Fibroblast of pulmonary artery (primary cell): ENCODE results near the gene PTGES2.

Source experiments
- DNase-seq: peaks from one replicate; pipeline ENCODE4 v3.0.0-alpha.2; 2010; ENCODE audit warnings: low read depth
- H3K4me3 ChIP-seq: replicated peaks from 2 replicates; pipeline ENCODE4 v1.5.1; 2011; ENCODE audit warnings: low read depth, mild to moderate bottlenecking, control low read depth, low read length, moderate library complexity
- CTCF ChIP-seq: IDR thresholded peaks from 2 replicates; pipeline ENCODE4 v1.5.1; 2011; ENCODE audit warnings: mild to moderate bottlenecking, control low read depth, low read length, inconsistent platforms; ENCODE audit errors: missing control alignments

PTGES2 gene

GRCh38 chr9:128089299-128089698, 38.2 kb downstream of the PTGES2 start:
- no peak for TF ChIP-seq CTCF
- no peak for DNase-seq
- H3K4me3 ChIP-seq, result no peak overlapping the region

GRCh38 chr9:128088253-128088945, 39.1 kb downstream of the PTGES2 start:
- no peak for TF ChIP-seq CTCF
- DNase-seq, result no peak
- H3K4me3 ChIP-seq, result no peak overlapping the region

- H3K4me3 ChIP-seq, result no peak overlapping the region
- TF ChIP-seq CTCF, result no peak
- DNase-seq, result no peak
Observed at GRCh38 chr9:128087262-128087661, 40.3 kb downstream of the PTGES2 start.

- TF ChIP-seq CTCF, result no peak
- no peak for DNase-seq
- no peak overlapping the region for H3K4me3 ChIP-seq
Observed at GRCh38 chr9:128085943-128086342, 41.6 kb downstream of the PTGES2 start.

- DNase-seq, result no peak
- no peak for TF ChIP-seq CTCF
- H3K4me3 ChIP-seq, result no peak overlapping the region
Observed at GRCh38 chr9:128084746-128085145, 42.8 kb downstream of the PTGES2 start.

GRCh38 chr9:128082151-128082550, 45.4 kb downstream of the PTGES2 start:
- no peak for DNase-seq
- no peak for TF ChIP-seq CTCF
- no peak overlapping the region for H3K4me3 ChIP-seq

- no peak for TF ChIP-seq CTCF
Observed at GRCh38 chr9:128081056-128081455, 46.5 kb downstream of the PTGES2 start.

More at GRCh38 chr9:128081056-128081455, 46.5 kb downstream of the PTGES2 start:
- DNase-seq, result peak; percentile 93
- H3K4me3 ChIP-seq, result no peak overlapping the region
